ENCODE data around the gene KCNA5.

DNA sequence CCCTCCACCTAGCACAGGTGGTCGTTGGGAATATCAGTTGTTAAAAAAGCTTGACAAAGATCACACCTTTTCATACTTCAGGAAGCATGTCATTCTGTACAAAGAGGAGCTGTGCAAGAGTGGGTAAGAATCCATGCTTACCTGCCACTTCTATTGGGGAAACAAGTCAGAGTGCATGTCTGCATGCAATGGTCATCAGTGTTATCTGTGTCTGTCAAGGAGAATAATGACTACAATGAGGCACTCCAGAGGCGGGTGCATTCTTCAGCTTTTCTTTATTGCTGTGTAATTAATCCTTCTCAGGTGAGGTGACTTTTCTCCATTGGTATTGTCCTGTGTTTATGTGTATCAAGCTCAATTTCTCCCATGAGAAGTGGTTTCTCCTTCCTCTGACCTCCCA, 24.4 kb downstream of the KCNA5 start:
- TF ChIP-seq, protein P1, sequence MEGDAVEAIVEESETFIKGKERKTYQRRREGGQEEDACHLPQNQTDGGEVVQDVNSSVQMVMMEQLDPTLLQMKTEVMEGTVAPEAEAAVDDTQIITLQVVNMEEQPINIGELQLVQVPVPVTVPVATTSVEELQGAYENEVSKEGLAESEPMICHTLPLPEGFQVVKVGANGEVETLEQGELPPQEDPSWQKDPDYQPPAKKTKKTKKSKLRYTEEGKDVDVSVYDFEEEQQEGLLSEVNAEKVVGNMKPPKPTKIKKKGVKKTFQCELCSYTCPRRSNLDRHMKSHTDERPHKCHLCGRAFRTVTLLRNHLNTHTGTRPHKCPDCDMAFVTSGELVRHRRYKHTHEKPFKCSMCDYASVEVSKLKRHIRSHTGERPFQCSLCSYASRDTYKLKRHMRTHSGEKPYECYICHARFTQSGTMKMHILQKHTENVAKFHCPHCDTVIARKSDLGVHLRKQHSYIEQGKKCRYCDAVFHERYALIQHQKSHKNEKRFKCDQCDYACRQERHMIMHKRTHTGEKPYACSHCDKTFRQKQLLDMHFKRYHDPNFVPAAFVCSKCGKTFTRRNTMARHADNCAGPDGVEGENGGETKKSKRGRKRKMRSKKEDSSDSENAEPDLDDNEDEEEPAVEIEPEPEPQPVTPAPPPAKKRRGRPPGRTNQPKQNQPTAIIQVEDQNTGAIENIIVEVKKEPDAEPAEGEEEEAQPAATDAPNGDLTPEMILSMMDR (conservative IDR thresholded peaks at IDR 0.05; ENCODE audit: low read depth, low read length): no peak
- no peak for TF ChIP-seq EZH2 (IDR thresholded peaks at IDR 0.05; ENCODE audit: low read length, unreplicated experiment)
